ENCODE measurements around the gene ANKS1B.

The ANKS1B gene

DNA sequence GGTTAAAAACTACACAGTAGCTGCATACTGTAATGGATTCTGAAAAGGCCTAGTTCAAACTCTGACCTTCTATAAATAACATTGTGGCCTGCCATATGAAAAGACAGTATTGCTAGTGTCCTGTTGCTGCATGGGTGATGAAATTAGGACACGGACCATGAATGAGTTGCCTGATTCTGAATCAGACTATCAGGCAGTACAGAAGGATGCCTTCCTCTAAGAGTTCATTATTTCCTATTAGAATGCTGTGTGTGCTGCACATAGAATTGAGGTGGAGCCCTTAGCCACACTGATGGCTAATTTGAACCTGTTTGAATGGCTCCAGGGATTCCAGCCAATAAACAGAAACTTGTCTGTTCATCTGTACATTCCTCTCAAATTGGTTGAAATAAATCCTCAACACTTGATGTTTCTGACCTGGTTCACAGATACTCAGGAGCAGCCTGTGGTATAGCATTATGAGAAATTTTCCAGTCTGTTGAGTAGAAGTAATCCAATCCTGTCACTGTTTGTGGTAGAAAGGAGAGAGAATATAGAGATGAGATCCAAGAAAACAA is 856.4 kb downstream of the ANKS1B start:
- DNase-seq (ENCODE audit: low spot score) = no peak

DNA sequence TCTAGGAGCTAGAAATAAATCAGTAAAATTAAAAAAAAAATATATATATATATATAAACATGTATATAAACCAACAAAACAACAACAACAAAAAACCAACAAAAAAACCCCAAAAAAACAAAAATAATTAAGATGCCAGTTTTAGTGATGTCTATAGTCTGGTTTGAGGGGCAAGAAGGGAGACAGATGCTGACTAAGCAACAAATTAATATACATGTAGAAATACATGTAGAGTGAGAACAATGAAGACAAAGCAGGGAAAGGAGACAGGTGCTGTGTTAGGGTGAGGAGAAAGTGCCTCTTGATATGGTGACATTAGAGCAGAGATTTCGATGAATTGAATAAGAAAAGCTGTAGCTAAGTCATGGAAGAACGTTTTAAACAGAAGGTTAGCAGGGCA is 861.8 kb downstream of the ANKS1B start:
- DNase-seq (ENCODE audit: low spot score) = no peak

- DNase-seq (ENCODE audit: low spot score) = no peak
Measured at GRCh38 chr12:99122496-99122895, 862.2 kb downstream of the ANKS1B start.

DNA sequence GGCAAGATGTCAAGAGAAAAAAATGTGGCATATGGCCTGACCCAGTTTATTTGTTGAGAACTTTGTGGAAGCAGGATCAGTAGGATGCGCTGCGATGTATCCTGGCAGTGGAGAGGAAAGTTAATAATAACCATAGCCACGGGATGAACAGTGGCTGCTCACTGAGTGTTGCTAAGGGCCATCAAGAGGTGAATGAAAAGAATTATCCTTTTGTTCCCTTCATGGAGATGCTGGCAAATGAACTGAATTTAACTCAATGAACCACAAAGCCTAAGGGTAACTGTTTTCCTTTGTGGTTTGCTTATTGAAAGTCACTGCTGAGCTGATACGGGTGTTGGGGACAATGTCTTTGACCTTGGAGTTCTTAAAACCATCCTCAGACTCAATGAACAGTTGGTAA is 863.2 kb downstream of the ANKS1B start:
- DNase-seq (ENCODE audit: low spot score) = no peak

- no peak for DNase-seq (ENCODE audit: low spot score)
Measured at GRCh38 chr12:99119943-99120342, 864.8 kb downstream of the ANKS1B start.

DNA sequence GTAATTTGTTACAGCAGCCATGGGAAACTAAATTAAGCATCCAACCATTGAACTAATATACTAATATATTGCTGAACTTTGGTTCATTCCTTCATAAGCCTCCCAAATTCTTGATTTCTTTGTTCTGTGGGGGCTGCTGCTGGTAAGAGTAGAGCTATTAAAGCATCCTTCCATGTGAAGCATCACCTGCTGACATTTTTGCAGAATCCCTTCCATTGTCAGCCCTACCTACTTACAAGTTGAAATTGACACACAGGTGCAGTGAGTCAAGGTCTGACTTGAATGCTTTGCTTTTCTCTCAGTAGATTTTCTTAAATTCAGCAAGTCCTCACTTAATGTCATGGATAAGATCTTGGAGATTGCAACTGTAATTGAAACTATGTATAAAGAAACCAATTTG is 865.3 kb downstream of the ANKS1B start:
- DNase-seq (ENCODE audit: low spot score) = no peak

GRCh38 chr12:99111600-99111999 is 873.1 kb downstream of the ANKS1B start:
- DNase-seq (ENCODE audit: low spot score) = no peak

DNA sequence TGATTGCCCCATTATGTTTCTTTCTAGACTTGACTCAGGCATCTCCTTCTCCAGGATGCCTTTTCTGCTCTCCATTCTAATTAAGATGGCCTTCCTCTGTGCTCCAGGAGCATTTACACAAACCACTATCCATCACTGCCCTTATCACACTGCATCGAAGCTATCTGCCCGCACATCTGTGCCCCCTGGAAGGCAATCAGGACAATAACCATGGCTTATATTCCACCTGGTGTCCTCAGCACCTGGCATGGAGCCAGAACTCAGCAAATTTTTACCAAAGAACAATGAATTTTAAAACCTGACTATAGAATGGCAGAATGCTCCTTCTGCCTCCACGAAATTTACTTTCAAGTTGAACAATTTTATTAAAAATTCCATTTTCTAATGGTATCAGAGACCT is 873.9 kb downstream of the ANKS1B start:
- DNase-seq (ENCODE audit: low spot score) = no peak

GRCh38 chr12:99110212-99110611 is 874.5 kb downstream of the ANKS1B start:
- DNase-seq (ENCODE audit: low spot score) = no peak

- no peak for DNase-seq (ENCODE audit: low spot score)
Measured at GRCh38 chr12:99108924-99109323, 875.8 kb downstream of the ANKS1B start.

DNA sequence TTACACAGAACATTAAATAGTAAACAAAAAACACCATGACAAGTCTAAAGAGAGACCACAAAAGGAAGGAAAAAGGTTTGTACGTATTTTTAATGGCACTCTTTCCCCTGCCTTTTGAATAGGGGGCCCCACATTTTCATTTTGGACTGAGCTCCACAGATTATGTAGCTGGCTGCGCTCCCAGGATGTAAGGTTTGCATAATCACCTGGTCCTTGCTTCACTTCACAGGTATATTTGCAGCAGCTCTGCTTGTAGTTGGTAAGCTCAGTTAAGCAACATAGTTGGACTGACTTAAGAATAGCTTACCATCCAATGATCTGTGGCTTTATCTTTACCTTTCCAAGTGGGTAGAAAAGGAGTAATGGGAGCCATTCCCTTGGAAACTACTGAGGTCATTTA is 885.0 kb downstream of the ANKS1B start:
- no peak for DNase-seq (ENCODE audit: low spot score)

DNA sequence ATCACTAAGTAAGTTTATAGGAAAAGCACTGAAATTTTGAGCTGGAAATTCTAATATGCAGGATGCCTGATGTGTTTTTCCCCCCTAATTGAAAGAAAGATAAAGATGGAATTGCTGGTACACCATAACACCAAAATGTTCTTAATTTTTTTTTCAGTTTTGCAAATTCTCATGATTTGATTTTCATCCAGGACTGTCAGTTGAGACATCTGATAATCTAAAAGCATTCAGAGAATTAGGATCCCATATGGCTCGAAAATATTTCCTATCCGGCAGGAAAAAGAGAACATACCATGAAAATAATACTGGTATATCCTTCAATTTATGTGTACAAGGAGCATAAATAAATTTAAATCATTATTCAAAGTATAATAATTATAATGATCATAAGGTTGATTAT is 887.6 kb downstream of the ANKS1B start:
- DNase-seq (ENCODE audit: low spot score) = no peak

DNA sequence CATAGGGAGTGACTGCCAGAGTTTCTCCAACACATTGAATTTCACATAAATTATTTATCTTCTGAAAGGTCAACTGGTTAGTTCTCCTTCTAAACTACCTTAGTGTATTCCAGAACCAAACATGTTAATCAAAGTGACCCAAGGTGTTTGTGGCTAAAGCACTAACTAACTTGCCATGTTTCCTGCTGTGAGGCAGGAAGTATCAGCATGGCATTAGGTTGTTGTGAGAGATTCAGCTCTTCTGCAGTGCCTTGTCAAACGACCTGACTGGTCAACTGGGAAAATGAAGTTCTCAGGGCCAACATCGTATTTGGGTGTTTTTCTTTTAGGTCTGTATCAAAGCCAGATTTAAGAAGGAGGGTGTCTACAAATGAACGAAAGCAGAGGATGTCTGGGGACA is 891.6 kb downstream of the ANKS1B start:
- no peak for DNase-seq (ENCODE audit: low spot score)

GRCh38 chr12:99092100-99092851 is 892.5 kb downstream of the ANKS1B start:
- DNase-seq (ENCODE audit: low spot score) = no peak

GRCh38 chr12:99087278-99087677 is 897.5 kb downstream of the ANKS1B start:
- no peak for DNase-seq (ENCODE audit: low spot score)

DNA sequence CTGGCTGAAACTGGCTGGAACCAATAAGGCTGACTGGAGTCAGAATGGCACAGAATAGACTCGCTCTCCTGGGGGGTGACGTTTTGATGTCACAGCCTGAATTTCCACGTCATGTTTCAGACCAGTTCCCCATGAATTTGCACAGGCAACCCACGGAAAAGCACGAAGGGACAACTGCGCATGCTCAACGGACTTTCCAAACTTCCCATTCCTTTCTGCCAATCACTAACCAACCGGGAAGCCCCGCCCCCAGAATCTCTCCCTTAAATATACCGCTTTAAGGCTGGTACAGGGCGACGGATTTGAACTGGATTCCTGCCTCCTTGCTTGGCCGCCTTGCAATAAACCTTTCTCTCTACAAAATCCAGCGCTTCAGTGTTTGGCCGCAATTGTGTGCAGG is 904.9 kb downstream of the ANKS1B start:
- no peak for DNase-seq (ENCODE audit: low spot score)

DNA sequence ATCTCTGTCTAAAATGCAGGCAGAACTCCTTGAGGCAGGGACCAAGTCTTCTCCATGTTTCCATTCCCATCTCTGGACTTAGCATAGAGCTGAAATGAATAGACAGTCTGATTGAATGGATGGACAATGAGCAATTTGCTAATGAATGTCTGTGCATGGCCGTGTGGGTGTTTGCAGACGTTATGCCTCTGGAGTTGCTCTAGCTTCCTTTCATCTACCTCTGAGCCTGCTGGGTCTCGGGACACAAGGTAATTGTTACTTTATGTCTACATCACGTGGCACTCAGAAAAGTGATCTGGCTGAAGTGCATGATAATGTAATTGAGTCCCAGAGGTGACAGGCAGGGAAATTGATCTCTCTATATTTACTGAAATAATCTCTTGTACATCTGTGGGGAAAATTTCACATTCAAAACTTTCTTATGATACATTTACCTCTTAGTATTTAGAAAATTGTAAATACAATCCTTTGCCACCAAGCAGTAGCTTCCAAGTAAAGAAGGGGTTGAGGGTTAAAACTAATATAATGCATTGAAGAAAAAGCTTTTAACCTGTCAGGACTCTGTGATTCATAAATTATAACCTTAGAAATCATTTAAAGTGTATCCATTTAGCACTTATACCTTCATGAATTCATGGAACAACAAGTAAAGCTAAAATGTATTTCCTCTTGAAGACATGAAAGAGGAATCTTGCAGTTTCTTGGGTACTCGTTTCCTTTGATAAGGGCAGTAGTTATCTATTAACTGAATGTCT is 915.6 kb downstream of the ANKS1B start:
- DNase-seq (ENCODE audit: low spot score) = no peak

- DNase-seq (ENCODE audit: low spot score) = no peak
Measured at GRCh38 chr12:99067171-99067785, 917.5 kb downstream of the ANKS1B start.

- no peak for DNase-seq (ENCODE audit: low spot score)
Measured at GRCh38 chr12:99066726-99067125, 918.0 kb downstream of the ANKS1B start.

- no peak for DNase-seq (ENCODE audit: low spot score)
Measured at GRCh38 chr12:99063182-99063581, 921.6 kb downstream of the ANKS1B start.

DNA sequence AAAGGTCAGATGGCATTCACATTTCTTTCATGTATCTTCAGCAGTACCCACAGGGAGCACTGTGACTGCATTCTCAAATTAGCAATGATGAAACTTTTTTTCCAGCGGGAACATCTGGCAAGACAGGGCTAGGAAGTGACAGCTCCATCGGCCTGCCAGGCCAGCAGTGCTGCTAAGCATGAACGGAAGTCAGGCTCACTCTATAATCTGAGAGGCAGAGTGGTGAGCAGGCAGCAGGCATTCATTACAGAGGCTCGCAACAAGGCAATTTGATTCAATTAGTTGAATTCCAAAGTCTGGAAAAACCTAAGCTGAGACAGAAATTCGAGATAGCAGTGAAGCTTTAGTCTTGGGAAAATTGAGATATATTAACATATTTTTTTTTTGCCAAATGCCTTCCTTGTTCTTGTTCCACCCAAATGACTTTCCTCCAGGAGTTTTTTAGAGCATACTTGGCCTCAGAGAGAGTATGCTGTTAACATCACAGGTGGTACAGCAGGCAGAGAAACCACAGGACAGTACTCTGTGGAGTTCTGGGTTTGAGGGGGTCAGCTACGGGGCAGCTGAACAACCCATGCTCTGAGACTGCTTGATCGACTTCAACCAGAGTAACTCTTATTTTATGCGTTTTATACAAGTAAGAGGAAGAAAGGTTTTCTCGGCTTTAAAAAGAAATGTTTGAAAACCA is 924.8 kb downstream of the ANKS1B start:
- DNase-seq (ENCODE audit: low spot score) = peak; percentile 61

GRCh38 chr12:99057670-99058069 is 927.1 kb downstream of the ANKS1B start:
- DNase-seq (ENCODE audit: low spot score) = no peak
